Cardiac fibroblast (primary cell): ENCODE results near the gene INSC.

ENCODE experiments used
- DNase-seq, 2 donors: peaks; one replicate each; pipeline versions ENCODE4 v3.0.0 to v3.0.0-alpha.2; 2010; ENCODE audit warnings: low read depth in 2 of 2
- H3K4me3 ChIP-seq, 2 donors: replicated peaks in 1 of 2; 1 replicate in 1 of 2; 2 replicates in 1 of 2; pipeline ENCODE4 v1.5.1; 2011; ENCODE audit warnings: low read depth in 2 of 2, low read length in 2 of 2, mild to moderate bottlenecking in 2 of 2, moderate library complexity in 1 of 2
- CTCF ChIP-seq: IDR thresholded peaks from one replicate; pipeline ENCODE4 v1.5.1; 2011; ENCODE audit warnings: low read depth, mild to moderate bottlenecking, low read length, inconsistent platforms

The INSC gene

GRCh38 chr11:15144347-15144746 lies 29.6 kb downstream of the INSC start:
- TF ChIP-seq CTCF: no peak
- no peak for DNase-seq
- no peak overlapping the region for H3K4me3 ChIP-seq

- H3K4me3 ChIP-seq: no peak overlapping the region
- no peak for TF ChIP-seq CTCF
- DNase-seq: no peak
Measured at GRCh38 chr11:15145151-15145550, 30.4 kb downstream of the INSC start.

- TF ChIP-seq CTCF: no peak
- H3K4me3 ChIP-seq: no peak overlapping the region
- no peak for DNase-seq
Measured at GRCh38 chr11:15145615-15146014, 30.9 kb downstream of the INSC start.

- peak; percentile 6 to 70 for DNase-seq
- H3K4me3 ChIP-seq: no peak overlapping the region
- TF ChIP-seq CTCF: no peak
Measured at GRCh38 chr11:15146271-15147003, 31.7 kb downstream of the INSC start.

GRCh38 chr11:15148169-15148568 lies 33.4 kb downstream of the INSC start:
- DNase-seq: peak; percentile 12 to 47
- no peak overlapping the region for H3K4me3 ChIP-seq
- no peak for TF ChIP-seq CTCF

GRCh38 chr11:15149050-15149449 lies 34.3 kb downstream of the INSC start:
- TF ChIP-seq CTCF: no peak
- H3K4me3 ChIP-seq: no peak overlapping the region
- no peak for DNase-seq

- no peak overlapping the region for H3K4me3 ChIP-seq
- no peak for DNase-seq
- no peak for TF ChIP-seq CTCF
Measured at GRCh38 chr11:15150507-15150906, 35.8 kb downstream of the INSC start.
